Measurements from ENCODE around the gene ALPI.

ALPI gene

DNA sequence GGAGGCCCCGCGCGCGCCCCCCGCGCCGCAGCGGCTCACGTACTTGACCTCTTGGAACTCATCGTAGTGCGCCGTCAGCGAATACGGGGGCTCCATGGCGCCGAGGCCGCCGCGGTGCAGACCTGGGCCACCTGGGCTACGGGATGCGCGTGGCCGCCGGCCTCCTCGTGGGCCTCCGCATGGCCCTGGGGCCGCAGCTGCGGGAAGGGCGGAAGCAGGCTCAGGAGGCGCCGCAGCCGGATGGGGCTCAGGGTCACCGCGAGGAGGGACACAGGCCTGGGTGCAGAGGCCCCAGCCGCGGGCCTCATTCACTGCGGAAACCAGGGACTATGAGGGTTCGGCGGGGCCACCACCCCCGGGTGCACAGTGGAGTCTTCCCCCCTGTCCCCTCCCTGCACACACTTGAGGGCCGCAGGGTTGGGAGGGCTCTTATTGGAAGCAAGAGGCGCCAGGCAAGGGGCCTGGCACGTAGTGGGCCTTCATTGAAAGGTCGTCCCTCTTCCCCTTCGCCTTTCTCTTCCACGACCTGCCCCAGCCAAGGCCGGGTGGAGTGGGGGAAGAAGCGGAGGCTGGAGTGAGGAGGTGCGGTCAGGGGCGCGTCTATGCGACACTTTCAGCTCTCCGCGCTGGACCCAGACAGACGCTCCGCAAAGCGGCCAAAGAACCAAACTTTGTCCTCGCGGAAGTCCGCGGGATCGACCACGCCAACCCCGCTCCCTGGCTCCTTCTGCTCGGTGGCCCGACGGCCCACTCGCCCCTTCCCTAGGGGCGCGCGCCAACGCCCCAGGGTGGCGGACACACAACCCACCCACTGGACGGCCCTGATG is 30.8 kb downstream of the ALPI start:
- DNase-seq, result no peak

DNA sequence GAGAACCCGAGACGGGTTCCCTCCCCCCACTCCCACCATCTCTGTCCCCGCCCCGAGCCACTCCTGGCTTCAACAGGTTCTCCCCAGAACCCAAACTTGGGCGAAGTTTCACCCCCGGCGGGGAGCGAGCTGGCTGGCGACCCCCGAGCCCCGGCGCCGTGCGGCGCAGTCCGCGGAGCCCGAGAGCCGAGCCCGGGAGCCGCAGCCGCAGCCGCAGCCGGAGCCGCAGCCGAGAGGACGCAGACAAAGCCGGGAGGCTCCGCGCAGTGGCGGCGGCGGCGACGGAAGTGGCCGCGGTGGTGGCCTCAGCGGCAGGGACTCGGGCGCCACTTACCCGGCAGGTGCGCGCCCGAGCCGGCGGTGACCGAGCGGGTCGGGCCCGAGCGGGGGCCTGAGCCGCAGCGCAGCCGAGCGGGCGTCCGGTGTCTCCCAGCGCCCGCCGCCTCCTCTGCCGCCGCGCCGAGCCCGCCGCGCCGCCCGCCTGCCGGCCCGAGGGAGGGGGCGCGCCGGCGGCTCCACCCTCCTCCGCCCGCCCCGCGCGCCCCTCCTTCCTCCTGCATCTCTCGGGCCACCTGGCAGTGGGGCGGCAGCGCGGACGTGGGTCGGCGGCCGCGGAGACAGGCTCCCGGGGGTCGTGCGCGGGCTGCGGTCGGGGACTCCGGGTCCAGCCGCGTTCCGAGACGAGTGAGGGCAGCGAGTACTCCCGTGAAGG is 31.6 kb downstream of the ALPI start, which contains the start of gene ECEL1:
ECEL1 (minus strand) TSS at position 450 of the 712 bp plus-strand sequence. CDS start 1,181 bp downstream, outside the sequence.
- DNase-seq, result no peak

DNA sequence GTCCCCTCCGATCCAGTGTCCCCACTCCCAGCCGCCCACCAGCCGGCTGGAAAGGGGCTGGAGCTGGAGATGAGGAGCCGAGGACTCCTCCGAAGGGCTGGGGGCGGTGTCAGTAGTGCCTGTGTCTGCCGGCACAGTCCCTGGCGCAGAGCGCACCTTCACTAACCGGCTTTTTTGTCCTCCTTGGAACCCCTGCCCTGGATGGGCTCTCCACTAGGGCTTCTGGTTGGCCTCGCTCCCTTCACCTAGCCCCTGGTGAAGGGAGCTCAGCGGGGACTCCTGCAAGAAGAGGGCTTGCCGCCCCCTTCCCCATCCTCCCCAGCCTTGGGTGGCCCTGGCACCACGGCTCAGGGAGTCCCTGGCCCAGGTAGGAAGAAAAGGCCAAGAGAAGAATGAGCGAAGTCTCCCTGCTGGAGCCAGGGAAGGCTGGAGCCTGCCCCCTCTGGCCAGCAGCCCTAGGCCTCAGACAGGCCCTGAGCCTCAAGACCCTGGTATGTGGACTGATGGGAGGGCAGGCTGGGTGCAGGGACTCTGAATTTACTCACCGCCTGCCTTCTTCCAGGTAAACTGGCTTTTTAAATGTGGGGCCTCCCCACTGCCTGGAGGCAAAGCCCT is 32.3 kb downstream of the ALPI start:
- no peak for DNase-seq

DNA sequence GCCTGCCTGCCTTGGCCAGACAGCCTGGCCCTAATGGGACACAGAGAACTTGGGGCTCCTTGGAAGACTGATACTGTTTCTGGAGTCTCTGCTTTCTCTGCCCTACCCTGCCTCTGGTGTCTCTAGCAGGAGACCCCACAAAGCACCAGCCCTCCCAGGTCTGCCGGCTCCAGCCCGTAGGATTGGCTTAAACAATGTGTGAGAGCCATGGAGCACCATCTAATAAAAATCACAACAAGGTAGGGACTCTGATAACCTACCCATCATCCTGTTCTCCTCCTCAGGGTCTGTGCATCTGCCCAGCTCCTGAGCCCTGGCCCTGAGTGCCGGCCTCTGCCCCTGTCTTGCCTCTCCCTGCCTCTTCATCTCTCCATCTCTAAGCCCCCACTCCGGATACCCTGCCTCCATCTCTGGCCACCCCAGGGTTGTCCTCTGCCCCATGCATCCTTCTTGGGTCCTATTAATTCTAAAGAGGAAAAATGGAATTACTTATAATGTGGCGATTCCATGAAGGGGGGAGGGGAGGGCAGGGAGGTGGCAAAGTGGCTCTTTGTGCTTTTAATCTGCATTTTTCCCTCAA is 32.9 kb downstream of the ALPI start:
- no peak for DNase-seq

DNA sequence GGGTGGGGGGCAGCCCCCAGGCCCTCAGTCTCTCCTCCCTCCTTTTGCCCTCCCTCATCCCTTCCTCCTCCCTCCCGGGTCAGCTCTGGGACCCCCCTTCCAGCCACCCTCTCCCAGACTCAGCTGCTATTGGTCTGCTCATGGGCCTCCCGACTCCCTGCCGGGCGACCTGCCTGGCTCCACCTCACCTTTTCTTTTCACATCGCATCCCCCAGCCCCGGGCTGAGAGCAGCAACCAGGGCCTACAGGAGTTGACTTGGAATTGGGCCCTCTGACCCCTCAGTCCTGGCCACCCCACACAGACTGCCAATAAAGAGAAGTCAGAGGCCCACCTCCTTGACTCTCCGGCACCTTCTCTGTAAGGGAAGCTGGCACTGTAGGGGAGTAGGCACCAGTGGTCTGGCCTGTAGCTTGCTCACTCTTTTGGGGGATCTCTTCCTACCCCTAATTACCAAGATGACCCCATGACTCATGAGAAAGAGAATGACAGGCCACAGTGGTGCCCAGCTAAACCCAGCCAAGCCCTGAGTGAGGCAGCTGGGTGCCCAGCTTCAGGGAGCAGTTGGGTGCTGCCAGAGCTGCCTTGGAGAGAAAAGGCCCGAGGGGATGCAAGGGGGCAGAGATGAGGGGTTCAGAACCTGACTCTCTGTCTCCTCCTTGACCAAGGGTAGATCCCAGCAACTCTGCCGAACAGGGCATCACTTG is 33.7 kb downstream of the ALPI start:
- DNase-seq, result no peak

DNA sequence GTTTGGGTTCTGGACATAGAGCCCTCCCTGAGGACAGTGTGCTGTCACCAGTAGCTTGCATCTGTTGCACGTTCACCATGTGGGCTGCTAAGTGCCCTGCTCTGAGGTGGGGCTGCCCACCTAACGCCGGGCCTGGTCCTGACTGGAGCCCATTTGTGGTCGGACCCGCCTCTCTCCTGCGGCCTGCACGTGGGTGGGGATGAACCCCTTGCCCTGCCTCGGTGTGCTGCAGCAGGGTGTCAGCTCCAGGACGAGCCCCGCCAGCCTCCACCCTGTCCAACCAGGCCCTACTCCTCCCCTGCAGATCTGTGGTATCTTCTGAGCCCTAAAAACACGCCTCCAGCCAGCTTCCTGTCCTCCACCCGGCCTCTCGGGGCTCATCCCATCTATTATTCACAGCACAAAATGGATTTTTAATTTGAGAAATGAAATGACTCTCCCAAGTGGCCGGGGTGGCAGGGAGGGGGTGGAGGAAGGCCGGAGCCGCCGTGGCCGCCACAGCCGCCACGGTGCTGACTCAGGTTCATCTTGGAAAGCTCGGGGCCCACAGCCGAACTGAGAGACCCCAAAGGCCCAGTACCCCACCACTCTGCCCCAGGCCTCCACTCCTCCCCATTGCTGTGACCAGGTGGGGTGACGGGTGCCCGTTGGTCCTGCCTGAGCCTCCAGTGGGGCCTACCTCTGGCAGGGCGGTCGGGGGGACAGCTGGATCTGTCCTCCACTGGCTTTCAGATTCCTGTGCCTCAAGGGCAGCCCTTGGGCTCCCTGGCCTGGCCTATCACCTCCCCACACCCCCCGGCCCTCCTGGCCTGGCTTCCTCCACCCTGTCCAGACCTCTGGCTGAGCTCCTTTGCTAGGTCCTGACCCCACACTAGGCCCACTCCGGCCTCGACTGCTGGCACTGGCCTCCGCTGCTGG is 34.5 kb downstream of the ALPI start:
- DNase-seq, result no peak

DNA sequence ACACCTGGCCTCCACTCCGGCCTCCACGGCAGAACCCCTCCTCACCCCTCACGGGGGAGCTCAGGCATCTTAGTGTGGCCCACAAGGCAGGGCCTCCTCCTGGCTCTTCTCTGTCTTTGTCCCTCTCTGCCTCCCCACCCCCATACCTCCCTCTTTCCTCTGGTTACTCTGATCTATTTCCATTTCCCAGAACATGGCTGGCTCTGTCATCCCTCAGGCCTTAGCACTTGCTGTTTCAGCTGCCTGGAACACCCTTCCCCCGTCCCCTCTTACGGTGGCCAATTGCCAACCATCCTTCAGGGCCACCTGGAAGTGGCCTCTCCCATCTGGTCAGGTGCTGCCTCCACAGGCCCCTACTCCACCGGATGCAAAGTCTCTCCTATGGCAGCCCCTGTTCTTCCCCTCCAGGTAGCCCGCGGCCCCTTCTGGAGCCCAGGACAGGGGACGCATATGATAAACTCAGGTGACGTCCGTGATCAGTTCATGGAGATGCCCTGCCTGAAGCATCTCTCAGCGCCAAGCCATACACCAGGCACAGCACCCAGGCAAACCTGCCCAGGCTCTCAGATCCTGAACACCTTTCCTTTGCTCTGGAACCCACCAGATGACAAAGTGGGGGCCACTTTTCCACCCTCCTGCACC is 35.3 kb downstream of the ALPI start:
- no peak for DNase-seq

DNA sequence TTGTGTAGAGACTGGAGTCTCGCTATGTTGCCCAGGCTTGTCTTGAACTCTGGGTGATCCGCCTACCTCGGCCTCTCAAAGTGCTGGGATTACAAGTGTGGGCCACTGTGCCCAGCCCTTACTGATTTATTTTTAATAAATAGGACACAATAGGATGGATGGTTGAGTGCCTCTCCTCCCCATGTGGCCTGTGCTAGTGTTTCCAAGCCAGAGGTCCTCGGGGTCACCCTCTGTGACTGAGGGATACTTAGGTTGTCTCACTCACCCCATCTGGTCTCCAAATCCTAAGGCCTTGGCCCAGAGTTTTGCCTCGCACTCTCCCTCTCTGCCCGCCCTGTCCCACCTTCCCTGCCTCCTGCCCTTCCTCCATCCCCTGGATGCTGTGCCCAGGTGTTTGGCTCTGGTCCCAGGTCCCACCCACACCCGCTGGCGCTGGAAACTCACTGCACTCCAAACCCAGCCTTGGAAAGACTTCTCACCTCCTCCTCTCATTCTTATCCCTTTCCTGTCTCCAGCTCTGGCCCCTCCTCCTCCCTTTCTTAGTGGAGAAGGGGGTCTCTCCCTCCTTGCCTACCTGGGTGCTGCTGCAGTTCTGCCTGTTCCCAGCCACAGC is 36.4 kb downstream of the ALPI start:
- no peak for DNase-seq

DNA sequence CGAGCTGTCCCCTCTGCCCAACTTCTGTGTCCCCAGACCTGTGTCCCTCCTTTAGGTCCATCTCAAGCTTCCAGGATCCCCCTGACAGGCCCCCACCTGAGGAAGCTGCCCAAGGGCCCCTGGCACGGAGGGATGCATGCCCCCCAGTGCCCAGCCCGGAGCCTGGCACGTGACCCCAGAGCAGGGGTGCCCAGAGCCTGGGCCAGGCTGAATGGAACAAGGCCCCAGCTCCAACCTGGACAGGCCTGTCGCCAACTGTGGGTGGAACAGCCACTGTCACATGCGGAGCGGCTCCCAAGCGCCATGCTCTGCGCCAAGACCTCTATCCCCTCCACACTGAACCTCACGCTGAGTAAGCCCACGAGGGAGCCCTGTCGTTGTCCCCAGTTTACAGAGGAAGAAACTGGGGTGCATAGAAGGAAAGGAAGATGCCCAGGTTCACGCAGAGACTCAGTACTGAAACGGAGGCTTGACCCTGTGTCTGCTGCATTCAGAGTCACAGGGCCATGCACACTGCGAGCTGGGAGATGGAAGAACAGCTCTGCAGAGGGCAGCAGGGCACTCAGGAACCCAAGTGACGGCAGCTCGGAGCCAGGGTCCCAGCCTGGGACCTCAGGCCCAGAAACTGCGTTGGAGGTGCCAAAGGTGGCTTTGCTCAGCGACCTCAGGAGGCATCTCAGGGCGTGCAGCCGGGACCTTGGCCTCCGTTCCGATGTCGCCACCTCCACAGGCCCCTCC is 37.2 kb downstream of the ALPI start:
- no peak for DNase-seq

DNA sequence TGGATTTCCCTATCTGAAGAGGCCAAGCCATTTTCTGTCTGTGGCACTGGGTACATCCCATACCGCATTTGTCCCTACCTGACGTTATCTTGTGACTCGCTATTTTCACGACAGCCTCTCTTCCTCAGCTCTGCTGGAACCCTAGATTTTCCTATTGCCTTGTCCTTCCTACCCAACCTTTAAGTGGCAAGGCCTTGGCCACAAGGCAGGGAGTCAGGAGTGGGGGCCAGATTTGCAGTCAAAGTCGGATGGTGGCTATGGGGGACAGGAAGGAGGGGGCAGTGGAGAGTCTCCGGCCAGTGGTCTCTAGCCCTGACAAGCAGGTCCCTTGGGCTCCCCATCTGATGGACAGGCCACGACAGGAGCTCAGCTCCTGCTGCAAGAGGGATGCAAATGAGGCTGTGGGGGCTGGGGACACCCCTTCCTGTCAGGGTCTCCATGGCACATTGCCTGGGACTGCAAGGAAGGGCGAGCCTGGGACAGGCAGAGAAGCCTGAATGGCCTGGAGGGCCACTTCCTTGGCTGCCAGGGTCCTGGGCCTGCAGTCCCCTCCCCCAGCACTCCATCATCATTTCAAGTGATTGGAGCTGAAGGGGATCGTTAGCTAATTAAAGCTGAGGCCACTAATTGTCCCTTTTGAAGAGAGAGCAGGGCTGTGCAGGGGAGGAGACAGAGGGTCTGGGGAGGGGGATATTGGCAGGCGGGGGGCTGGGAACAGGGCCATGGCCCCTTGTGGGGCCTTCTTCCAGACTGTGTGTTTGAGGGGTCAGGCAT is 37.9 kb downstream of the ALPI start:
- no peak for DNase-seq

DNA sequence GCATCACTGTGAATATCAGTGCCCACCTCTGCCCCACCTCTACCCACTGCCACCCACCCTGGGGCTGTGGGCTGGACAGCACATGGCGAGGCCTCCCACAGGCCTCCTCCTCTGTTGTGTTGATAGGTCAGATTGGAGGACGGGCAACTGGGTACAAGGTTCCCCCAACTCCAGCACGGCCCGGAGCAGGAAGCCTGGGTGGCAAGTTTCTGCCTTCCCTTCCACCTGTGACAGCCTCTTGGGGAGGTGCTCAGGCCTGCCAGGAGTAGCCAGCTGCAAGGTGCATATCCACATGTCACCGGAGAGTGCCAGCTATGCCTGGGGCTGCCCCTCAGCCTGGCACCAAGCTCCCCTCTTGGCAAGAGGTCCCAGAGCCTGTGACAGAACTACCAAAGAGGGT is 38.6 kb downstream of the ALPI start:
- no peak for DNase-seq

DNA sequence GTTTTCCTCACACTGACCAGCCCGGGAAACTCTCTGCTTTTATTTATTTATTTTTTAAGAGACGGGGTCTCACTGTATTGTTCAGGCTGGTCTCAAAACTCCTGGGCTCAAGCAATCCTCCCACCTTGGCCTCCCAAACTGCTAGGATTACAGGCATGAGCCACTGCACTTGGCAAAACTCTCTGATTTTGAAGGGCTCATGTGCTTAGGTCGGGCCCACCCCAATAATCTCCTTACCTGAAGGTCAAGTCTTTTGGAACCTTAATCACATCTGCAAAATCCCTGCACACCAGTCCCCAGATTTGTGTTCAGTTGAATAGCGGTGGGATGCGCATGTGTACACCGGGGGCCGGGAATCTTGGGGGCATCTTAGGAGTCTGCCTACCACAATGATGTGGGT is 39.3 kb downstream of the ALPI start:
- DNase-seq, result no peak

DNA sequence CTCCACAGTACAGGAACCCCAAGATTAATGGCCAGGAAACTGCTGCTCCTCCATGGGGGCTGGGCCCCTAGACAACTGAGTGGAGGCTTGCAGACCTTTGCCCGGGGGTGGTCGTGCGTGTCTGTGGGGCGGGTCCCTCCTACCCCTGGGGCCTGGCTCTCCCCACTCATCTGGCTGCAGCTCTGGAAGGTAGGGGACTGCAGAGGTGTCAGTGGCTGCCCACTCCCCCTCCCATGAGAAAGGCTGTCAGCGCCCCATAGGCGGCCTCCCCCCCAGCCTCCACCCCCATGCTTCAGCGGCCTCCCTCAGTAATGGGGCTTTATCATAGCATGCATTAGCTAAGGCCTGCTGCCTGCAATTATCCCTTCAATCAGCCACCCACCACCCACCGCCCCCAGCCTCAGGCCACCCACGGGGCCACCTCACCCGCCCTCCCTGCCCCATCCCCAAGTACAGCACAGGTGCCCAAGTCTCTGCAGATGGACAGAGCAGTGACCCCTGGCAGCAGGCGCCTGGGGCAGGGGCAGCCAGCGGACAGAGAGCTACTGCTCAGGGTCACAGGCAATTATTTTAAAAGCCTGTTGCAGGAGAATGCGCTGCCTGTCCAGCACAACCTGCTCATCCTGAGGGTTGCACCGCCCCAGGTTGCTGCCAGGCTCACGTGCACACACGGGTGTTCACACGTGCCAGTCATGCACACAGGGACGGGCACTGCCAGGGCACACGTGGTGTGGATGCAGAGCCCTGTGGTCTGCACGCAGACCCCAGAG is 40.7 kb downstream of the ALPI start:
- no peak for DNase-seq

DNA sequence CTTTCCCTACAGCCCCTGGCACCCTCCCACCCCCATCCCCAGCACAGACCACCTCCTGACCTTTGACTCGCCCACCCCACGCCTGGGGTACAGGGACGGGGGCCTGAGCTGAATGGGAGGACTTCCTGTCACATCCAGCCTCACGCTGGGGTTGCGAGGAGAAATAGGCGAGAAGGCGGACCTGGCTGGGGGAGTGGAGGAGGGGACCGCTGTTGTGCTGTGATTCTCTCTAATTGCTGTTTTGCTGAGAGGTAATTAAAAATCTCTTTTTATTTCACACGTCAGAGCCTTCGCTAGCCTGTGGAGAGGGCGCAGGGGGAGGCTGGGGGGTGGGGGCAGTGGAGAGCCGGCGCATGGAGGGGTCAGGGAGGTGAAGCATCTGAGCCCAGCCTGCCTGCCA is 41.4 kb downstream of the ALPI start:
- DNase-seq, result no peak

DNA sequence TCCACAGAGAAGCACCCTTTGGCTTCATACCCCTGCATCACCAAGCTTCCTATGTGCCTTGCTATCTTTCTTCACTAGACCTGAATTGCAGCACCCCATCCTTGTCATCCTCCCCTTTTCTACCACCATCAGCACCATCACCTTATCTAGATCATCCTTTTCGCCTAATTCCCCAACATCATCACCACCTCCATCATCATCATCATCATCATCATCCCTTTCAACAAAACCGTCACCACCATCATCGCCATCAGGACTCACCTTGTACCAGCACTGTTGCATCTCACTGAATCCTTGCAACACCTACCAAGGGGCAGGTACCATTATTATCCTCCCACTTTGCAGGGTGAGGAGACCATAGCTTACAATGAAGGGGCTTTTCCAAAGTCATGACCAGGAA is 42.5 kb downstream of the ALPI start:
- DNase-seq, result no peak

DNA sequence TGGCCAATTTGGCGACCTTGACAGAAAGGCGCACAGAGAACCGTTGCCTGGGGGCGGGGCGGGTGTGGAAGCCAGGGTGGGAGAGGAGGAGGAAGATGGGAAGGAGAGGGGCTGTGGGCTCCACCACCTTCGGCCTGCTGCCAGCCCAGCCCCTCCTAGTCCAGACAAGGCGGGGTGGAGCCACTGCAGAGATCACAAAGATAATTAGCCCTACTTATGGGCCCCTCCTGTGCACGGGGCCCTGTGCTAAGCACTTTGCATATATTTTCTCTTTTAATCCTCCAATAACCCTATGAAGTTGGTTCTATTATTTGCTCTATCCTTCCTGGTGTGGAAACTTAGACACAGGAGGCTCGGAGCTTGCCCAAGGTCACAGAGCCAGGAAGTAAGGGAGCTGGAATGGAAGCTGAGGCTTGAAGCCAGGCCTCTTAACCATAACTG is 45.4 kb downstream of the ALPI start:
- DNase-seq, result no peak

DNA sequence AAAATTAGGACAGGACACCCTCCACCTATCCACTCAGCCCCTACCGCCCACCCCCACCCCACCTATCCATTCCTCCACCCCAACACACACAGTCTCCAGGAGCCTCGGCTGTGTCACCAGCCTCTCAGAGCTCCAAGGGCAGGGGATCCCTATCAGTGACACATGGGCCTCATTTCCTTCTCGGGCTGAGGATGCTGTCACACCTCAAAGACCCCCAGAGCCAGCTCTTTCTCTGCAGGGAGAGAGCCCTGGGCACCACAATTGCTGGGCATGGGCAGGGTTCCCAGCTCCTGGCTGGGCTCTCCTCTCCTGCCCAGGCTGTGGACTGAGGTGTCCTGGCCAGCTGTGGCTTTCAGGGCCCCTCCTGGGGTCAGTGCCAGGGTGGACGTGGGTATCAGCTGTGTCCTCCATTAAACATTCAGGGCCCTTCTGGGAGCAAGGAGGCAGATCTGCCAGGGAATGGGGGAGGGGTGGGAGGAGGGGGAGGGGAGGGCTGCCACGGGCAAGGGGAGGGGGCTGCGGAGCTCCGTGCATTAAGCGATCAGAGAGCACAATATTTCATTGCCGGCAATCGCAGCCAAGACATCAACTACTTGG is 45.9 kb downstream of the ALPI start:
- DNase-seq, result no peak

DNA sequence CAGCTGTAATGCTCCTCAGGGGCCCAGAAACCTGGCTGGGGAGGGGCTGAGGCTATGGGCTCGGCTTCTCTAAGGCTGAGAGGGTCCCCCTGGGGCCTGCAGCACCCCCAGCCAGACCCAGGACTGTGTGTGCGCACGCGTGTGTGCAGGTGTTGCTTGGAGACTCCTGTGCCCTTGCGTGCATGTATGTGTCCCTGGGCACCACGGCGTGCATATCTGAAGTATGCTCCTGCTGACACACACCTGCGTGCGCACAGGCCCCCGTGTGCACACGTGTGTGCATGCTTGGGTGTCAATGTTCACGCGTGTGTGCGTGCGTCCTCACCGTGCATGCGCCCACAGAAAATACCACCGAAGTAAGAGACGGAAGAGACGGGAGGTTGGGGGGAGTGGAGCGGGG is 46.6 kb downstream of the ALPI start:
- DNase-seq, result no peak
